NCI-H1105 (cell line): ENCODE results near the gene TRIM5.

Experiments used
- DNase-seq: peaks from one replicate; lab custom pipeline; 2025; lab: John Stamatoyannopoulos, UW

Gene TRIM5

DNA sequence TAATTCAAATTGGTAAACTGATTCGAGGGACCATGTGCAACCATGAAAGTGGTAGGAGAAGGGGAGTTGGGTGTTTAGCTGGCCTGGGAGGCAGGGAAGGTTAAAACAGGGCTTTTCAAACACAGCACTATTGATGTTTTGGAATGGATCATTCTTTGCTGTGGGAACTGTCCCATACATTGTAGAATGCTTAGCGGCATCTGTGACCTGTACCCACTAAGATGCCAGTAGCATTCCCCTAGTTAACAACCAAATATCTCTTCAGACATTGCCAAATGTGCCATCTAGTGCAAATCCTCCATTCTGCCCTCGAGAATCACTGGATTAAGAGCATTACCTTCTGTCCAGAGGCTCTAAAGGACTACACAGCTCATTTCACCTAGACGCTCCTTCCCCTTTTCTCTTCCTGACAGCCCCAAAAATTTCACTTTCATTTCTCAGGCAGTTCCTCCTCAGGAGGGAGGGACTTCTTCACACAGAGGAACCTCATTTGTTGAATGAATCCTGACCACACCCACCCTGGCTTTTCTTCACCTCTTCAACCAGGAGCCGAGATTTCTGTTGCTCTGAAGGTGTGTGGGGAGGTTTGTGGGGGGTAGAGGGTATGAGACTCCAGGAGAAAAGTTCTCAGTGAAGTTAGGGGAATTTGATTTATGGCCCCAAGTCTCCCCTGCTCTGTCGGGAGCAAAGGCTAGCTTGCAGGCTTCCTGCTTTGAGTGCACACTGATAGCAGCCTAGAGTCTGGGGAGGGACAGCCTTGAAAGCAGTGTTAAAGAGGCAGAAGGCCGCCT, 60.2 kb downstream of the TRIM5 start, which contains the start of gene TRIM34:
Gene TRIM34, plus strand, starts transcription at position 513 of the 791 bp plus-strand sequence. CDS start 7,331 bp downstream, outside the sequence.
- no peak for DNase-seq

GRCh38 chr11:5622802-5623201, 62.1 kb downstream of the TRIM5 start:
- no peak for DNase-seq

DNA sequence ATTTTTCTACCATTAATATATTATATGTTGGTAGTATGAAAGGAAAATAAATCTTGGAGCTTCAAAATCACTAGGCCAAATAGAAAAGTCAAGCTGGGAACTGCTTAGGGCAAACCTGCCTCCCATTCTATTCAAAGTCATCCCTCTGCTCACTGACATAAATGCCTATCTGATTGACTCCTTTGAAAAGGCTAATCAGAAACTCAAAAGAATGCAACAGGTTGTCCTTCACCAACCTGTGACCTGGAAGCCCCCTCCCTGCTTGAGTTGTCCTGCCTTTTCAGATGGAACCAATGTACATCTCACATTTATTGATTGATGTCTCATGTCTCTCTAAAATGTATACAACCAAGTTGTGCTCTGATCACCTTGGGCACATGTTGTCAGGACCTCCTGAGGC, 63.3 kb downstream of the TRIM5 start:
- no peak for DNase-seq

DNA sequence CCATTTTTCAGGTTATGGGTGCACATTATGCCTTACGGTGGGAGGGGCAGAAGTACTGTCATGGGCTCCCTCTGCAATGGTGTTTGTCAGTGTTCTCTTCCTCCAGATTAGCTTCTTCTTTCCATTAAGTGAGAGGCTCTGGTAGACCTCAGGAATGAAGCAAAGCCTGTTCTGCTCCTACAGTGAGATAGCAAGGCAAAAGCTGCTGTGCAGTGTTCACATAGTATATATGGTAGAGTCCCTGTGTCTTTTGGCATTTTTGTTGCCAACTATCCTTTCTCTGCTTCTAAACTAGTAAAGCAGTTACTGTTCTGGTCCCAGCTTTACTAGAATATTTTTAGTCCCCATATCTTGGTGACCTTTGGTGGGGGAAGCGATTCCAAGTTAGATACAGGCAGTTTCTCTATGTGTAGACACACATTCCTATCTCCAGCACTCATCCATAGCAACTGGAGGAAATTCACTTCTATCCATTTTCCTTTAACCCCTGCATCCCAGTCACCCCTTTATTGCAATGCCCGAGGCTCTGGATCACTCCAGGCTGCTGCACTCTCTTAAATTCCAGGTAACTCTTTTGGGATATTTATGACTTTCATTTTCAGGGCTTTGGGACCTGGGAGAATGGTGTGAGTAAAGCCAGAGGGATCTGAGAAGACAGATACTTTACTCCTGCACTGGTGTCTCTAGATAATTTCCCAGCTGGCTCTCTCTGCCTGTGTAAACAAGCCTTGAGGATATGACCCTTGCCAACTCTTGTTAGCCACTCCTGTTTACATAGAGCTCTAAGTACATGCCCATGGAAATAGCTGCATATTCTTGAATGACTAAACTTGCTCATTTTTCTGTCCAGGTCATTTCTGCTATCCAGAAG, 64.0 kb downstream of the TRIM5 start:
- no peak for DNase-seq

GRCh38 chr11:5618807-5619206, 66.1 kb downstream of the TRIM5 start:
- DNase-seq: no peak
